Lower leg skin (tissue), 3 donors: ENCODE results near the gene ZNF366.

ENCODE experiments used
- CTCF ChIP-seq, 3 donors: fragments of 450-650 bp; IDR thresholded peaks; one replicate each; pipeline ENCODE4 v1.5.1; 2016; ENCODE audit warnings: antibody characterized with exemption in 3 of 3, mild to moderate bottlenecking in 3 of 3, moderate library complexity in 2 of 3
- POLR2A ChIP-seq, 2 donors: fragments of 450-650 bp; IDR thresholded peaks; one replicate each; pipeline ENCODE4 v1.6.1; 2016 to 2017; ENCODE audit warnings: antibody characterized with exemption in 2 of 2, mild to moderate bottlenecking in 1 of 2, moderate library complexity in 1 of 2

GRCh38 chr5:72456391-72457074 is 50.7 kb downstream of the ZNF366 start:
- no peak for TF ChIP-seq CTCF (IDR thresholded peaks at IDR 0.05)
- TF ChIP-seq POLR2A (IDR thresholded peaks at IDR 0.05), result no peak
